Daoy (cell line): ENCODE measurements around the gene CFAP119. TPM values are rescaled to one million over a fixed set of nuclear protein-coding genes. Genes with fewer than 3 reads are reported as not detected.

Source experiments
- DNase-seq: peaks from one replicate; pipeline ENCODE4 v3.0.0-alpha.2; 2015; ENCODE audit warnings: low read depth
- total RNA-seq: library from RNA; depleted of rRNA; stranded (reverse); fragments of >200 nt; shearing (Covaris generic); gene quantifications from 2 replicates; pipeline ENCODE4 v1.2.3, GENCODE V29; 2014; rRNA removed

Gene CFAP119
- total RNA-seq, 1 experiment from 2014 or later = 0.91 TPM

GRCh38 chr16:30710971-30711370 lies 50.9 kb downstream of the CFAP119 start:
- no peak for DNase-seq

Other genes starting within 250 kb of the CFAP119 start
- 16.7 and 19.2 TPM in 2 replicates for gene ZNF768, start 235.5 kb downstream of the CFAP119 start, total RNA-seq
- 5.5 and 6.9 TPM in 2 replicates for gene ZNF747, start 227.2 kb downstream of the CFAP119 start, total RNA-seq
- gene ZNF764, start 203.7 kb downstream of the CFAP119 start, total RNA-seq = 3.3 and 4.4 TPM in 2 replicates
- gene ZNF688, start 190.3 kb downstream of the CFAP119 start, total RNA-seq = 7.1 and 15.5 TPM in 2 replicates
- gene ZNF785, start 176.4 kb downstream of the CFAP119 start, total RNA-seq = 2.7 and 6.2 TPM in 2 replicates
- 7.3 and 7.5 TPM in 2 replicates for gene ZNF689, start 151.7 kb downstream of the CFAP119 start, total RNA-seq
- 2.7 and 6.3 TPM in 2 replicates for gene PRR14, start 111.1 kb downstream of the CFAP119 start, total RNA-seq
- gene FBRS, start 103.6 kb downstream of the CFAP119 start, total RNA-seq = 9.8 and 14.5 TPM in 2 replicates
- gene SRCAP, start 62.9 kb downstream of the CFAP119 start, total RNA-seq = 1.6 and 11.3 TPM in 2 replicates
- gene PHKG2, start 13.6 kb downstream of the CFAP119 start, total RNA-seq = 16.5 and 24.5 TPM in 2 replicates
- 57.8 and 58.9 TPM in 2 replicates for gene RNF40, start 260 bp upstream of the CFAP119 start, total RNA-seq
- 5.0 and 6.5 TPM in 2 replicates for gene ZNF629, start 25.1 kb upstream of the CFAP119 start, total RNA-seq
- 27.8 and 29.4 TPM in 2 replicates for gene BCL7C, start 132.0 kb upstream of the CFAP119 start, total RNA-seq
- gene CTF1, start 134.6 kb upstream of the CFAP119 start, total RNA-seq = 0.33 and 0.46 TPM in 2 replicates
- 14.0 and 16.3 TPM in 2 replicates for gene FBXL19, start 161.5 kb upstream of the CFAP119 start, total RNA-seq
- 1.1 and 1.5 TPM in 2 replicates for gene ORAI3, start 187.0 kb upstream of the CFAP119 start, total RNA-seq
- 1.0 and 1.1 TPM in 2 replicates for gene SETD1A, start 195.7 kb upstream of the CFAP119 start, total RNA-seq
- 1.8 and 3.8 TPM in 2 replicates for gene HSD3B7, start 223.1 kb upstream of the CFAP119 start, total RNA-seq
- gene STX1B, start 248.6 kb upstream of the CFAP119 start, total RNA-seq = under 0.01 TPM in 1 of 2 replicates, not detected in the other